ENCODE data around the gene GDF7. TPM values are rescaled to one million over a fixed set of nuclear protein-coding genes. Genes with fewer than 3 reads are reported as not detected.

The GDF7 gene
- total RNA-seq, 2 experiments from 2014 or later: 0.06 TPM

DNA sequence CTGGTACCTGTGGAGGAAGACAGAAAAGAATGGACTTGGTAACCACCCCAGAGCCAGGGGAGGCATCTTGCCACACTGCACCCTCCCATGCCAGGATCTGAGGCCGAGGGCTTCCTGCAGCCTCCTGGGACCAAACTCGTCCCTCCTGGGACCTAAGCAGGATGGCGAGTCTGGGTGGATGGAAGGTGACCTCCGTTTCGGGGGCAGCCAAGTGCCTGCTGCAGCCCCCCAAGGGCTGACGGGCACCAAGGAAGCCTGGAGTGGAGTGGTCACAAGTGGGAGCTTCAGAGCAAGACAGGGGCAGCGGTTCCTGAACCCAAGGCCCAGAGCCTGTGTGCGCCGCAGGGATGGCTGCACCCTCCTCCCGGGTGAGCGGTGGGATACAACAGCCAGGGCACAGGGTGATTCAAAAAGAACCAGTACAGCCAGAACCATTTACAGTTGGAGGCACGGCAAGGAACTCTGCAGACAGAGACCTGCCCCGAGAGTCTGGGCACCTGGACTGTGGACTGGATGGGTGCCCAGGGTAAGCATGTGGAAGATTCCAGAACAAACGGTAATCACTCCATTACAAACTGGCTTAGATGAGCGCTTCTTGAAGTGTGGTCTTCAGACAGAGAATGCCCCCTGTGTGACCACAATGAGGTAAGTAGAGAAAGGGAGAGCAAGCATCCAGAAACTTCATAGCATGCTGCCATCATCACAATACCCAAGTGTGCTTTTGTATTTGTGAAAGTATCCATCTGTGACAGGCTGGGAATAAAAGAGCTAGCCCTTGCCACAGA lies 28.1 kb upstream of the GDF7 start:
- CTCF ChIA-PET (ENCODE audit: unreplicated experiment): no interaction called here
- POLR2A ChIA-PET: interaction anchor here (1.0 kb wide), 1 partner anchor 24 kb away, joined by 3 read pairs; no protein-coding TSS in a partner anchor
- no peaks in the 10 kb centered on the region for H4K20me1 ChIP-seq (ENCODE audit: insufficient read depth, low read length)

DNA sequence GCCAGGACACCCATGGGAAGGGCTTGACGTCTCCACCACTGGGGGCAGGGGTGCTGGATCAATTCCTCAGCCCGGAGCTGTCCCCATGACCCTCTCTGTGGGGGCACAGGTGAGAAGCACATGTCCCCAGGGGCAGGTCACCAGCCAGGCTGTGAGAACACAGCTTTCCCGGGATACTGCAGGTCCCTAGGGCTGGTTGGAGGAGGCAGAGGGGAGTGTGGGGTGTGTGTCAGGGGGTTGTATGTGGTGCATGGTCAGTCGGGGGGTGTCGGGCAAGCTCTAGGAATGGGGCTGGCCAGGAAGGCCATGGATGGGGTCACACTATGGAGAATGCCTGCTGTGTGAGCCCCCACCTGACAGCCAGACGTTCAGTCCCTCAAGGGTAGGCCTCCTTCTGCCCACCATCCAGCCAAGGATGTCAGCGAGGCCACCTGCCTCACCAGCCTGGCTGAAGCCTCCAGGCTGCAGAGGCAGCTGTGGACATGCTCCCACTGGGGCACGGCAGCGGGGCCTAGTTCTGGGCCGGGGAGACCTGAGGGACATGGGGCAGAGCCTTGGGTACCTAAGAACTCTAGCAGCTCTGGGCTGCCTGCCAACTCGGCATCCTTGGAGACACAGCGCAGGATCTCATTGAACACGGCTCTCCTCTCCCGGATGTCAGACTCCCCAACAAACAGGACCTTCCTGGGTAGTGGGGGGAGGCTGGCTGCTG lies 26.4 kb upstream of the GDF7 start:
- H3K4me3 ChIP-seq (ENCODE audit: low read depth, low read length, poor library complexity, severe bottlenecking): no peak overlapping the region
- no peaks in the 10 kb centered on the region for H3K79me2 ChIP-seq (ENCODE audit: insufficient read depth, low read depth, low read length)
- intact Hi-C loops (cut with micrococcal nuclease; ENCODE audit: unreplicated experiment): no loop called here
- H3K9me3 ChIP-seq (ENCODE audit: low read length): no peaks in the 10 kb centered on the region
- H3K4me1 ChIP-seq (ENCODE audit: insufficient read depth, low read length, poor library complexity, severe bottlenecking): no peaks in the 10 kb centered on the region
- H3K36me3 ChIP-seq (ENCODE audit: insufficient read depth, low read length): no peaks in the 10 kb centered on the region
- no peaks in the 10 kb centered on the region for H3K9me2 ChIP-seq (ENCODE audit: insufficient read depth, low read length)
- H3K4me2 ChIP-seq (ENCODE audit: low read length): no peak overlapping the region
- no peak for TF ChIP-seq EZH2phosphoT487 (IDR thresholded peaks at IDR 0.05; ENCODE audit: borderline replicate concordance, low read depth, low read length)
- TF ChIP-seq, protein P1, sequence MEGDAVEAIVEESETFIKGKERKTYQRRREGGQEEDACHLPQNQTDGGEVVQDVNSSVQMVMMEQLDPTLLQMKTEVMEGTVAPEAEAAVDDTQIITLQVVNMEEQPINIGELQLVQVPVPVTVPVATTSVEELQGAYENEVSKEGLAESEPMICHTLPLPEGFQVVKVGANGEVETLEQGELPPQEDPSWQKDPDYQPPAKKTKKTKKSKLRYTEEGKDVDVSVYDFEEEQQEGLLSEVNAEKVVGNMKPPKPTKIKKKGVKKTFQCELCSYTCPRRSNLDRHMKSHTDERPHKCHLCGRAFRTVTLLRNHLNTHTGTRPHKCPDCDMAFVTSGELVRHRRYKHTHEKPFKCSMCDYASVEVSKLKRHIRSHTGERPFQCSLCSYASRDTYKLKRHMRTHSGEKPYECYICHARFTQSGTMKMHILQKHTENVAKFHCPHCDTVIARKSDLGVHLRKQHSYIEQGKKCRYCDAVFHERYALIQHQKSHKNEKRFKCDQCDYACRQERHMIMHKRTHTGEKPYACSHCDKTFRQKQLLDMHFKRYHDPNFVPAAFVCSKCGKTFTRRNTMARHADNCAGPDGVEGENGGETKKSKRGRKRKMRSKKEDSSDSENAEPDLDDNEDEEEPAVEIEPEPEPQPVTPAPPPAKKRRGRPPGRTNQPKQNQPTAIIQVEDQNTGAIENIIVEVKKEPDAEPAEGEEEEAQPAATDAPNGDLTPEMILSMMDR (conservative IDR thresholded peaks at IDR 0.05; ENCODE audit: low read length): no peak
- DNase-seq (ENCODE audit: low spot score): no peak
- BruUV-seq (replicated peaks): no TSS peak
- ChIA-PET POLR2A (no interaction called here), CTCF (ENCODE audit: unreplicated experiment) (interaction anchor here (0.6 kb wide), 1 partner anchor 41 kb away, joined by 7 read pairs; no protein-coding TSS in a partner anchor)
- no peaks in the 10 kb centered on the region for H4K20me1 ChIP-seq (ENCODE audit: insufficient read depth, low read length)
- no peak overlapping the region for H3K27ac ChIP-seq (ENCODE audit: low read depth, low read length, poor library complexity, severe bottlenecking)
- no peak overlapping the region for H2AFZ ChIP-seq (ENCODE audit: low read length)

More for the DNA sequence above, 28.1 kb upstream of the GDF7 start:
- Histone ChIP-seq H3K36me3 (ENCODE audit: insufficient read depth, low read length) (no peaks in the 10 kb centered on the region), H2AFZ (ENCODE audit: low read length) (no peak overlapping the region), H3K4me3 (ENCODE audit: low read depth, low read length, poor library complexity, severe bottlenecking) (no peak overlapping the region), H3K4me1 (ENCODE audit: insufficient read depth, low read length, poor library complexity, severe bottlenecking) (no peaks in the 10 kb centered on the region), H3K4me2 (ENCODE audit: low read length) (no peak overlapping the region), H3K9me2 (ENCODE audit: insufficient read depth, low read length) (no peaks in the 10 kb centered on the region), H3K79me2 (ENCODE audit: insufficient read depth, low read depth, low read length) (no peaks in the 10 kb centered on the region), H3K9me3 (ENCODE audit: low read length) (no peaks in the 10 kb centered on the region), H3K27ac (ENCODE audit: low read depth, low read length, poor library complexity, severe bottlenecking) (no peak overlapping the region)
- DNase-seq (ENCODE audit: low spot score): no peak
- intact Hi-C loops (cut with micrococcal nuclease; ENCODE audit: unreplicated experiment): no loop called here
- no peak for TF ChIP-seq EZH2phosphoT487 (IDR thresholded peaks at IDR 0.05; ENCODE audit: borderline replicate concordance, low read depth, low read length)
- TF ChIP-seq, protein P1 (conservative IDR thresholded peaks at IDR 0.05; ENCODE audit: low read length): no peak
- no TSS peak for BruUV-seq (replicated peaks)

Data from OCI-LY7 (cell line).